SW480 (cell line): ENCODE measurements around the gene RRP1.

Experiments
- DNase-seq: peaks from one replicate; pipeline ENCODE4 v3.0.0-alpha.2; 2016; ENCODE audit warnings: low spot score

The RRP1 gene

GRCh38 chr21:43802713-43803313 lies 13.4 kb downstream of the RRP1 start:
- no peak for DNase-seq

GRCh38 chr21:43803558-43804300 lies 14.4 kb downstream of the RRP1 start:
- DNase-seq: no peak

GRCh38 chr21:43805275-43805800 lies 16.0 kb downstream of the RRP1 start:
- DNase-seq: no peak

- DNase-seq: no peak
Observed at GRCh38 chr21:43806017-43806710, 16.8 kb downstream of the RRP1 start.

GRCh38 chr21:43808367-43808766 lies 19.0 kb downstream of the RRP1 start:
- no peak for DNase-seq

GRCh38 chr21:43808832-43809251 lies 19.5 kb downstream of the RRP1 start:
- DNase-seq: no peak

GRCh38 chr21:43809346-43809799 lies 20.0 kb downstream of the RRP1 start:
- no peak for DNase-seq

GRCh38 chr21:43809853-43810504 lies 20.6 kb downstream of the RRP1 start:
- DNase-seq: no peak

GRCh38 chr21:43810505-43811261 lies 21.3 kb downstream of the RRP1 start:
- peak; percentile 81 for DNase-seq

GRCh38 chr21:43811262-43812105 lies 22.1 kb downstream of the RRP1 start:
- DNase-seq: no peak

- DNase-seq: peak; percentile 51
Observed at GRCh38 chr21:43812139-43812821, 22.9 kb downstream of the RRP1 start.

- DNase-seq: no peak
Observed at GRCh38 chr21:43812957-43813655, 23.7 kb downstream of the RRP1 start.

GRCh38 chr21:43813656-43813980 lies 24.2 kb downstream of the RRP1 start:
- DNase-seq: no peak

GRCh38 chr21:43814215-43815106 lies 25.1 kb downstream of the RRP1 start:
- no peak for DNase-seq

GRCh38 chr21:43815107-43815613 lies 25.8 kb downstream of the RRP1 start:
- peak; percentile 48 for DNase-seq

- DNase-seq: no peak
Observed at GRCh38 chr21:43815991-43816390, 26.6 kb downstream of the RRP1 start.

GRCh38 chr21:43816611-43817071 lies 27.3 kb downstream of the RRP1 start:
- no peak for DNase-seq
